DOHH2 (cell line): ENCODE results near the gene RAB37.

Experiments
- H3F3A ChIP-seq: fragments of 200-600 bp; sonication (generic), shearing (Covaris generic); 2 replicates; pipeline ENCODE4 v1.6.0; 2016; ENCODE audit warnings: antibody characterized with exemption, mild to moderate bottlenecking; ENCODE audit not compliant: control insufficient read depth, insufficient read depth
- H3K27ac ChIP-seq: fragments of 200-600 bp; sonication (generic); 2 replicates; pipeline ENCODE4 v1.5.1; 2014; ENCODE audit warnings: low read depth, mild to moderate bottlenecking, low read length, moderate library complexity
- H3K27me3 ChIP-seq: fragments of 200-600 bp; sonication (generic); 2 replicates; pipeline ENCODE4 v1.6.1; 2014; ENCODE audit warnings: mild to moderate bottlenecking, low read length, mixed read lengths; ENCODE audit not compliant: control insufficient read depth
- H3K36me3 ChIP-seq: fragments of 200-600 bp; sonication (generic); 2 replicates; pipeline ENCODE4 v1.6.1; 2014; ENCODE audit warnings: mild to moderate bottlenecking, low read length, moderate library complexity, mixed read lengths; ENCODE audit not compliant: control insufficient read depth
- H3K4me1 ChIP-seq: fragments of 200-600 bp; sonication (generic); 2 replicates; pipeline ENCODE4 v1.6.1; 2014; ENCODE audit warnings: mild to moderate bottlenecking, low read length, mixed read lengths; ENCODE audit not compliant: control insufficient read depth
- H3K4me2 ChIP-seq: fragments of 200-600 bp; sonication (generic); 2 replicates; pipeline ENCODE4 v1.6.0; 2014; ENCODE audit warnings: mild to moderate bottlenecking, low read length, moderate library complexity
- H3K4me3 ChIP-seq: fragments of 200-600 bp; sonication (generic); 2 replicates; pipeline ENCODE4 v1.5.1; 2014; ENCODE audit warnings: mild to moderate bottlenecking, low read length, mixed read lengths
- H3K79me2 ChIP-seq: fragments of 200-600 bp; sonication (generic); 2 replicates; pipeline ENCODE4 v1.6.1; 2014; ENCODE audit warnings: mild to moderate bottlenecking, low read length, mixed read lengths; ENCODE audit not compliant: control insufficient read depth
- H3K9me2 ChIP-seq: fragments of 200-600 bp; sonication (generic); replicated peaks from 2 replicates; pipeline ENCODE4 v1.6.1; 2014; ENCODE audit warnings: mild to moderate bottlenecking, low read length, mixed read lengths; ENCODE audit not compliant: control insufficient read depth
- H3K9me3 ChIP-seq: fragments of 200-600 bp; sonication (generic); 2 replicates; pipeline ENCODE4 v1.6.1; 2014; ENCODE audit warnings: antibody characterized with exemption, low read length, mixed read lengths; ENCODE audit not compliant: control insufficient read depth, insufficient read depth
- H4K20me1 ChIP-seq: fragments of 200-600 bp; sonication (generic); 2 replicates; pipeline ENCODE4 v1.6.0; 2014; ENCODE audit warnings: low read depth, mild to moderate bottlenecking, antibody characterized with exemption, low read length, moderate library complexity; ENCODE audit not compliant: control insufficient read depth, insufficient read depth
- CTCF ChIP-seq: fragments of 200-600 bp; sonication (generic); IDR thresholded peaks from one replicate; pipeline ENCODE4 v1.5.1; 2014; ENCODE audit warnings: antibody characterized with exemption, mild to moderate bottlenecking, low read depth, low read length; ENCODE audit not compliant: poor library complexity, severe bottlenecking
- EZH2phosphoT487 ChIP-seq: fragments of 200-600 bp; sonication (generic); IDR thresholded peaks from 2 replicates; pipeline ENCODE4 v1.6.1; 2017; ENCODE audit warnings: borderline replicate concordance, mild to moderate bottlenecking, antibody characterized with exemption, low read length, moderate library complexity, mixed read lengths

The RAB37 gene

DNA sequence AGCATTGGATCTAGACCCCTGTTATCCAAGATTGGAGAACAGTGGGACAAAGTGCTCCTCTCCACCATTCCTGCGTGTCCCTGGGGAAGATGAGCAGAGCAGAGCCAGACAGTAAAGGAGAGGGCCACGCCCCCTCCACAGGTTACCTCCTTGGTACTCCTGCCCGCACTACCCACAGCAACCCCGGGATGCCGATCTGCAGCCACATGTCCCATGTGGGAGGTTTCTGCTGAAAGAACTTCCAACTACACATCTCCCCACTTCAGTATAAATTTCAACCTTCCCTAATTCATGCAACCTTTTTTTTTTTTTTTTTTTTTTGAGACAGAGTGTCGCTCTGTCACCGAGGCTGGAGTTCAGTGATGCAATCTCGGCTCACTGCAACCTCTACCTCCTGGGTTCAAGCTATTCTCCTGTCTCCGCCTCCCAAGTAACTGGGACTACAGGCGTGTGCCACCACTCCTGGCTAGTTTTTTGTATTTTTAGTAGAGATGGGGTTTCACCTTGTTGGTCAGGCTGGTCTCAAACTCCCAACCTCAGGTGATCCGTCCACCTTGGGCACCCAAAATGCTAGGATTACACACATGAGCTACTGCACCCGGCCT, 2.3 kb downstream of the RAB37 start:
- no peaks in the 10 kb centered on the region for H3K79me2 ChIP-seq
- H3K4me3 ChIP-seq = no peak overlapping the region
- H4K20me1 ChIP-seq = no peaks in the 10 kb centered on the region
- H3K9me3 ChIP-seq = no peaks in the 10 kb centered on the region
- H3K36me3 ChIP-seq = no peaks in the 10 kb centered on the region
- peaks cover 11% of the 10 kb centered on the region for H3F3A ChIP-seq
- no peaks in the 10 kb centered on the region for H3K9me2 ChIP-seq
- no peak overlapping the region; the same call in 1 of the 2 replicates for H3K4me2 ChIP-seq
- H3K27ac ChIP-seq = no peak overlapping the region
- H3K4me1 ChIP-seq = peaks cover 79% of the 10 kb centered on the region
- TF ChIP-seq CTCF (no peak), EZH2phosphoT487 (no peak)
- no peaks in the 10 kb centered on the region for H3K27me3 ChIP-seq

DNA sequence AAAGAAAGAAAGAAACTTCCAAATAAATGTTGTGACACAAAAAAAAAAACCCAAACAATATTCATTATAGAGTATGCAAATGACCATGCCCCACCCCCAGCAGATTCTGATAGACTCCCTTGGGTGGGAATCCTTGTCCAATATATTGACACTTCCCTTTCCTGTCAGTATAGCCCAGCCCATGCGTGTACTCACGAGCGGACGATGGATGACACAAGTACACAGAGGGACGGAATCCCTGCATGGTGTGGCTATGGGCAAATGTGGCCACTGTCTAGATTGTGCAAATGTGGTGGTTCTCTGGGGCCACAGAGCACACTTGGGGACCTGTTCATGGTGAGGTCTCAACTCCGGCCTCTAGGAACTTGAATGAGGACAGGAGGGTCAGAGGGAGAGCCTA, 3.1 kb downstream of the RAB37 start:
- no peaks in the 10 kb centered on the region for H3K9me2 ChIP-seq
- H3K36me3 ChIP-seq = no peaks in the 10 kb centered on the region
- H3K79me2 ChIP-seq = no peaks in the 10 kb centered on the region
- no peak overlapping the region for H3K4me2 ChIP-seq
- no peak for TF ChIP-seq CTCF
- no peak for TF ChIP-seq EZH2phosphoT487
- H3F3A ChIP-seq = peaks cover 11% of the 10 kb centered on the region
- no peaks in the 10 kb centered on the region for H4K20me1 ChIP-seq
- peaks cover 84% of the 10 kb centered on the region for H3K4me1 ChIP-seq
- H3K9me3 ChIP-seq = no peaks in the 10 kb centered on the region
- H3K27ac ChIP-seq = no peak overlapping the region
- H3K27me3 ChIP-seq = no peaks in the 10 kb centered on the region
- H3K4me3 ChIP-seq = no peak overlapping the region

DNA sequence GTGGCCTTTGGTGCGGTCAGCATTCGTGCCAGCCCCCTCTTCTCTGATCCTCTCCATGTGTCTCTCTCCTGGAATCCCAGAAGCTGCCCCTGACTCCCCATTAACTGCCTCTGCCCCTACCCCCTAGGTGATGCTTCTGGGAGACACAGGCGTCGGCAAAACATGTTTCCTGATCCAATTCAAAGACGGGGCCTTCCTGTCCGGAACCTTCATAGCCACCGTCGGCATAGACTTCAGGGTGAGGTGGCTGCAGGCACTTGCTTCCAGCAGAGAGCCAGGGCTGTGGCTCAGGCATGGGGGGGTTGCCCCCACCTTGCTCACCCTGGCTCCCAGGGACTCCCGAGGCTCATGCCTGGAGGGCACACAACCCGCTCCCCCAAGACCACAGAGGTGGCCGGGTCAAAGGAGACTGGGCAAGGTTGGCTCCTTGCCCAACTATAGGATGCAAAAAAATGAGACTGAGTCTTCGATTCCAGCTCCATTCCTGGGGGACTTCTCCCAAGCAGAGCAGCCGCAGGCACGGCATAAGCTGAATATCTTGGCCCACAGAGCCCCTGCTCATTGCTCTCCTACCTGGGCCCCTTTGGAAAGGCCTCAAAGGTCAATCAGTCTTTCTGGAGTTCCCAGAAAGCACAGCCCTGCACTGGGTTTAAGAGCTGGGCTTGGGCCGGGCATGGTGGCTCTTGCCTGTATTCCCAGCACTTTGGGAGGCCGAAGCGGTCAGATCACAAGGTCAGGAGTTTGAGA, 3.8 kb downstream of the RAB37 start:
- no peaks in the 10 kb centered on the region for H3K9me3 ChIP-seq
- H3K36me3 ChIP-seq = no peaks in the 10 kb centered on the region
- peaks cover 81% of the 10 kb centered on the region for H3K4me1 ChIP-seq
- H3K27ac ChIP-seq = no peak overlapping the region
- H3K9me2 ChIP-seq = no peaks in the 10 kb centered on the region
- no peaks in the 10 kb centered on the region for H3K79me2 ChIP-seq
- no peaks in the 10 kb centered on the region for H3K27me3 ChIP-seq
- TF ChIP-seq EZH2phosphoT487 (no peak), CTCF (no peak)
- H3K4me2 ChIP-seq = peak overlapping the region; percentile 64; the same call in 1 of the 2 replicates
- H4K20me1 ChIP-seq = no peaks in the 10 kb centered on the region
- H3F3A ChIP-seq = peaks cover 11% of the 10 kb centered on the region
- no peak overlapping the region for H3K4me3 ChIP-seq
